Central memory CD8-positive, alpha-beta T cell (primary cell): ENCODE results near the gene ERBB4.
"Not testable (repeated sequence)": the region's sequence is repeated elsewhere in the genome, so short reads cannot be mapped to it uniquely, and the experiment has no call there.

Experiments used
- ATAC-seq: fragments of 150-1000 bp; cut with Tn5 transposase; replicated peaks from 2 replicates; pipeline ENCODE4 v1.10.0; 2022; ENCODE audit warnings: mild to moderate bottlenecking, moderate FRiP score, moderate number of reproducible peaks; ENCODE audit not compliant: poor library complexity, severe bottlenecking; ENCODE audit errors: extremely low read depth
- DNase-seq, 2 donors: peaks; one replicate each; pipeline ENCODE4 v3.0.0; 2021; ENCODE audit warnings: low spot score in 2 of 2
- H3K27ac Mint-ChIP-seq: one replicate; pipeline ENCODE4 v1.8.0; 2022; ENCODE audit warnings: low read depth, mild to moderate bottlenecking, moderate library complexity, mixed read lengths
- H3K27me3 Mint-ChIP-seq: one replicate; pipeline ENCODE4 v1.8.0; 2022; ENCODE audit warnings: mixed read lengths
- H3K36me3 Mint-ChIP-seq: one replicate; pipeline ENCODE4 v1.8.0; 2022; ENCODE audit warnings: mild to moderate bottlenecking, moderate library complexity, mixed read lengths; ENCODE audit not compliant: insufficient read depth
- H3K4me1 Mint-ChIP-seq: one replicate; pipeline ENCODE4 v1.8.0; 2022; ENCODE audit warnings: mixed read lengths
- H3K4me3 Mint-ChIP-seq: one replicate; pipeline ENCODE4 v1.8.0; 2022; ENCODE audit warnings: mild to moderate bottlenecking, moderate library complexity, mixed read lengths
- H3K9me3 Mint-ChIP-seq: one replicate; pipeline ENCODE4 v1.8.0; 2022; ENCODE audit warnings: mixed read lengths

ERBB4 gene

GRCh38 chr2:212517693-212518092 is 20.9 kb downstream of the ERBB4 start:
- no peaks in the 10 kb centered on the region for H3K36me3 Mint-ChIP-seq
- H3K4me3 Mint-ChIP-seq = no peak overlapping the region
- no peaks in the 10 kb centered on the region for H3K4me1 Mint-ChIP-seq
- ATAC-seq = no peak
- no peaks in the 10 kb centered on the region for H3K27me3 Mint-ChIP-seq
- no peak overlapping the region for H3K27ac Mint-ChIP-seq
- peaks cover 4% of the 10 kb centered on the region for H3K9me3 Mint-ChIP-seq
- no peak for DNase-seq

GRCh38 chr2:212505586-212505985 is 33.0 kb downstream of the ERBB4 start:
- H3K9me3 Mint-ChIP-seq = no peaks in the 10 kb centered on the region
- H3K36me3 Mint-ChIP-seq = peaks cover 1% of the 10 kb centered on the region
- no peaks in the 10 kb centered on the region for H3K4me1 Mint-ChIP-seq
- no peak overlapping the region for H3K27ac Mint-ChIP-seq
- DNase-seq (no peak), ATAC-seq (no peak)
- no peaks in the 10 kb centered on the region for H3K27me3 Mint-ChIP-seq
- no peak overlapping the region for H3K4me3 Mint-ChIP-seq

DNA sequence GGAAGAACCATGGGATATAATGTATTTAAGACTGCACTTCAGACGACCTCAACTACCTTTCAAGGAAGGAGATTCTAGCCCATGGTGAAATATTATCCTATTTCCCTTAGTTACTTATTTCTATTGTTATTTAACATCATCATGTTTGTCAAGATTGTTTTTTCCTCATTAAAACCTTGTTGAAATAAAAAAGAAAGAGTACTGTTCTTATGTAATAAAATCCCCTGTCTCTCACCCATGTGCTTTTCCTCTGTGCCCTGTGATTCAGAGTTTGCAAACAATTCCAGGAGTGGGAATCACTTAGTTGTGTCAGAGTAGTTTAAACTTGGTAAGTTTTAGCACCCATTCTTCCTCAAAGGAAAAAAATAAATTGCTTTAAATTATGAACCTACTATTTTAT is 43.6 kb downstream of the ERBB4 start:
- Mint-ChIP-seq H3K27ac (no peak overlapping the region), H3K4me1 (no peaks in the 10 kb centered on the region), H3K4me3 (no peak overlapping the region), H3K36me3 (no peaks in the 10 kb centered on the region), H3K9me3 (no peaks in the 10 kb centered on the region), H3K27me3 (no peaks in the 10 kb centered on the region)
- DNase-seq (no peak), ATAC-seq (no peak)

DNA sequence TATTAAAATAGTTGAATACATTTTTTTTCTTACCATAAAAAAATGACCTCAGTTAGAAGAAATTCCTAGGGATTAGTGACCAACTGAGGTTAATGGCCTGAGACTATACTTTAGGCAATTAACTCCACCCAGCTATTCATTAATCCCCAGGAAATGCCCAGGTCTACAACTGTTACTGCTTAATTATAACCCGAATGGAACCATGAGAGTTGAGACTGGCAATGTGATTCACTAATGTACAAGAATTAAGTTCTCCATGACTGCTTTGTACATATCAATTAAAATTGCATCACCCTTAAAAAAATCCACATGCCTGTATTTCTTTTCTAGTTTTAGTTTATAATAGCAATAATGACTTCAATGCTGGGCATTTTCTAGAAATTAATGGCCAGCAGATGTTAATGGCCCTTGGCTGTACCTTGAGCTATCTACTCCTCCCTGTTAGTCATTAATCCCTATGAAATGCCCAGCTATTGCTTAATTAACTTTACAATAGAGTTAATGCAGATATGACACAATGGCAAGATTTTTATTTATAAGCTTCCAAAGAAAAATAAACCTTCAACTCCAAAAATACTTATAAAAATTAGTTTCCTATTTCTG is 44.1 kb downstream of the ERBB4 start:
- ATAC-seq = no peak
- no peak overlapping the region for H3K4me3 Mint-ChIP-seq

GRCh38 chr2:212489719-212490346 is 48.8 kb downstream of the ERBB4 start:
- Mint-ChIP-seq H3K4me3 (no peak overlapping the region), H3K9me3 (no peaks in the 10 kb centered on the region), H3K4me1 (no peaks in the 10 kb centered on the region), H3K36me3 (no peaks in the 10 kb centered on the region), H3K27me3 (no peaks in the 10 kb centered on the region), H3K27ac (no peak overlapping the region)
- DNase-seq (no peak), ATAC-seq (no peak)

More for the DNA sequence above, 44.1 kb downstream of the ERBB4 start:
- Mint-ChIP-seq H3K4me1 (no peaks in the 10 kb centered on the region), H3K27me3 (no peaks in the 10 kb centered on the region), H3K27ac (no peak overlapping the region), H3K9me3 (no peaks in the 10 kb centered on the region), H3K36me3 (no peaks in the 10 kb centered on the region)
- DNase-seq = no peak

- H3K27ac Mint-ChIP-seq = no peak overlapping the region
- no peaks in the 10 kb centered on the region for H3K4me1 Mint-ChIP-seq
- no peaks in the 10 kb centered on the region for H3K9me3 Mint-ChIP-seq
- H3K27me3 Mint-ChIP-seq = no peaks in the 10 kb centered on the region
- no peak for ATAC-seq
- H3K4me3 Mint-ChIP-seq = no peak overlapping the region
- no peak for DNase-seq
- H3K36me3 Mint-ChIP-seq = no peaks in the 10 kb centered on the region
These were observed 50.0 kb downstream of the ERBB4 start for GRCh38 chr2:212488611-212489010.

DNA sequence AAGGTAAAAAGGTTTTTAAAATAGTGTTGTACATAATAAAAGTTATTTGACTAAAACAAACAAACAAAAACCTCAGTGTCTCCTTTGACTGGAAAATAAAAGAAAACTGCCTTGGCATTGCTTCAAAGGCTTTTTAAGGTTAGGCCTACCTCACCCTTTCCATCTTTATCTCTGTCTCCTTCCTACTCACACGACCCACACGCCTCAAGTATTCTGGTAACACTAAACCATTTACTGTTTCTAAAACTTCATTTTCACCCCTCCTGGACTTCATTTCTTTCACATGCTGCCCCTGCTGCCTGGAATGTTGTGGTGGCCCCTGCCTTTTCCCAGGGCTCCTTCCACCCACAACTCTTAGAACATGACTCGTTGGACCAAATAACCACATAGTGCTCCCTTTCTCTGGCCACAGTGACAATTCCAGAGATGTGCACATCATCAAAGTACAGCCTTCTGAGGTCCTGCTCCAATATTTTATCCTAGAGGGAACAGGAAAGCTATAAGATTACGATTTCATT is 54.0 kb downstream of the ERBB4 start:
- H3K27me3 Mint-ChIP-seq = no peaks in the 10 kb centered on the region
- H3K9me3 Mint-ChIP-seq = peaks cover under 1% of the 10 kb centered on the region
- DNase-seq (no peak), ATAC-seq (no peak)
- H3K36me3 Mint-ChIP-seq = no peaks in the 10 kb centered on the region
- H3K4me1 Mint-ChIP-seq = no peaks in the 10 kb centered on the region
- H3K27ac Mint-ChIP-seq = no peak overlapping the region
- H3K4me3 Mint-ChIP-seq = no peak overlapping the region

GRCh38 chr2:212480447-212480846 is 58.2 kb downstream of the ERBB4 start:
- H3K4me3 Mint-ChIP-seq = no peak overlapping the region
- H3K9me3 Mint-ChIP-seq = peaks cover 15% of the 10 kb centered on the region
- no peaks in the 10 kb centered on the region for H3K4me1 Mint-ChIP-seq
- H3K27me3 Mint-ChIP-seq = no peaks in the 10 kb centered on the region
- no peak for ATAC-seq
- no peaks in the 10 kb centered on the region for H3K36me3 Mint-ChIP-seq
- no peak overlapping the region for H3K27ac Mint-ChIP-seq
- DNase-seq = no peak

DNA sequence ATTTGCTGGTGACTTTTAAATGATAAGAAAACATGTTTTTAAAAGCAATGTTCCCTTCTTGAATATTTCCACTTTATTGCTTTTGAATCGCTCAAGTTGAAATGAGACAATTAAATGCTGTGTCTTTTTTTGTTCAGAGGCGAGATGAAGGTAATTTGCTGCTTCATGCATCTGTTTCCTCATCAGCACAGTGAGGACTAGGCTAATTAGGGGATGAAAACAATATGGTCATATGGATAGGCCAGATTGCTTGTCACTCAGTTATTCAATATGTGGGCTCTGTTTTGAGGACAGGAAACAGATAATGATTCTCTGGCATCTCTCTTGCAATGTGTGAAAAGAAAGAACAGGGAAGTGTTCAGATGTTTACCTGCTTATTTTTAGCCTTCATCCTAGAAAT is 61.0 kb downstream of the ERBB4 start:
- Mint-ChIP-seq H3K27me3 (no peaks in the 10 kb centered on the region), H3K36me3 (no peaks in the 10 kb centered on the region), H3K9me3 (peaks cover 20% of the 10 kb centered on the region), H3K4me3 (no peak overlapping the region), H3K27ac (no peak overlapping the region), H3K4me1 (no peaks in the 10 kb centered on the region)
- ATAC-seq (no peak), DNase-seq (no peak)

DNA sequence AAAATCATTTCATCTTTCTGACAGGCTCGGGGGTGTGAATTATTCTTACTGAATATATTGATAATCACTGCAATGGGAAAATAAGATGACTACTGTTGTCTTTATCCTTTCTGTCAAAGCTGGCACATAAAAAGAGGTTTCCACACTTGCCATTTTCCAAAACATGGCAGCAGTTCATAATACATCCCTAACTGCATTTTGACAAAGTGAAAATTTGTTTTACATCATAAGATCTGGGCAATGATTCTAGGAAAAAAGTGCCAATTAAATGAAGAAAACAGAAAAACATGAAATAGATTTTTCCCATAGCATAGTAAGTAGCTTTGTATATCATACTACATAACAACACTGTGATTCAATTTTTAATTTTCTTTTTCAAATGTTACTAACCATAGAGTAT is 65.4 kb downstream of the ERBB4 start:
- Mint-ChIP-seq H3K4me1 (no peaks in the 10 kb centered on the region), H3K27ac (no peak overlapping the region), H3K27me3 (no peaks in the 10 kb centered on the region), H3K4me3 (no peak overlapping the region), H3K9me3 (peaks cover 15% of the 10 kb centered on the region), H3K36me3 (no peaks in the 10 kb centered on the region)
- ATAC-seq (no peak), DNase-seq (no peak)

- H3K9me3 Mint-ChIP-seq = peaks cover 12% of the 10 kb centered on the region
- not testable (repeated sequence) for ATAC-seq, H3K27me3 Mint-ChIP-seq, H3K27ac Mint-ChIP-seq, H3K36me3 Mint-ChIP-seq, DNase-seq, H3K4me3 Mint-ChIP-seq, H3K4me1 Mint-ChIP-seq
These were observed 71.1 kb downstream of the ERBB4 start for GRCh38 chr2:212467551-212467950.

DNA sequence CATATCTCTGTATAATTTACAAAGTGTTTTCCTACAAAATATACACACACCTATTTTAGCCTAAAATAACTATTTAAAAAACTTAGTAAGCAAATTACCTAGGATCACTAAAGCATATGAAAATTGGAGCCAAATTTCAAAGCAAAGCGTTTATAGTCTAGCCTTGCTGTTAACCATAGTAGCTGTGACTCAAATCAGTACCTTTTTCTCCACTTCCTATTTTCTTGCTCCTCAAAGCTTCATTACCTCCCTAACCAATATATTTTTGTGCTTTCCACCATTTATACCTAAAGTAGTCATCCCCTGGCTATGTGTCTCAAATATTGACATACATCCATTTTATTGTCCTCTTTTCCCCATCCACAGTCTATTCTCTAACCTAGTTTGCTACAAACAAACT is 73.1 kb downstream of the ERBB4 start:
- H3K27ac Mint-ChIP-seq = no peak overlapping the region
- no peaks in the 10 kb centered on the region for H3K4me1 Mint-ChIP-seq
- H3K9me3 Mint-ChIP-seq = peaks cover 25% of the 10 kb centered on the region
- H3K27me3 Mint-ChIP-seq = no peaks in the 10 kb centered on the region
- DNase-seq = no peak
- ATAC-seq = no peak
- no peak overlapping the region for H3K4me3 Mint-ChIP-seq
- no peaks in the 10 kb centered on the region for H3K36me3 Mint-ChIP-seq

DNA sequence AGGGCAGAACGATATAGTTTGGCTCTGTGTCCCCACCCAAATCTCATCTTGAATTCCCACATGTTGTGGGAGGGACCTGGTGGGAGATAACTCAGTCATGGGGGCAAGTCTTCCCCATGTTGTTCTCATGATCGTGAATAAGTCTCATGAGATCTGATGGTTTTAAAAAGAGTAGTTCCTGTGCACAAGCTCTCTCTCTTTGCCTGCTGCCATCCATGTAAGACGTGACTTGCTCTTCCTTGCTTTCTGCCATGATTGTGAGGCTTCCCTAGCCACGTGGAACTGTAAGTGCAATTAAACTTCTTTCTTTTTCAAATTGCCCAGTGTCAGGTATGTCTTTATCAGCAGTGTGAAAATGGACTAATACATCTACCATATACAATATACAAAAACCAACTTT is 76.9 kb downstream of the ERBB4 start:
- H3K27me3 Mint-ChIP-seq, H3K4me1 Mint-ChIP-seq, H3K36me3 Mint-ChIP-seq: not testable (repeated sequence)

More for the DNA sequence above, 76.9 kb downstream of the ERBB4 start:
- H3K4me3 Mint-ChIP-seq, DNase-seq, H3K27ac Mint-ChIP-seq, ATAC-seq: not testable (repeated sequence)
- peaks cover 34% of the 10 kb centered on the region for H3K9me3 Mint-ChIP-seq
